MG63 (cell line): Measurements from ENCODE around the gene AGR2. TPM values are rescaled to one million over a fixed set of nuclear protein-coding genes. Genes with fewer than 3 reads are reported as not detected.

Experiments
- total RNA-seq: library from RNA; depleted of rRNA; stranded (reverse); fragments of >200 nt; shearing (Covaris generic); gene quantifications from 2 replicates; pipeline ENCODE4 v1.2.3, GENCODE V29; 2014; ENCODE audit warnings: low replicate concordance; rRNA removed

Gene AGR2
- total RNA-seq, 1 experiment from 2014 or later, result not detected

Other genes starting within 250 kb of the AGR2 start
- 18.5 and 21.0 TPM in 2 replicates for gene ANKMY2, start 159.2 kb downstream of the AGR2 start, total RNA-seq
- gene BZW2, start 158.8 kb downstream of the AGR2 start, total RNA-seq, result 120 and 182 TPM in 2 replicates
- 1.2 and 5.0 TPM in 2 replicates for gene TSPAN13, start 51.2 kb downstream of the AGR2 start, total RNA-seq
- not detected in 2 replicates for gene AGR3, start 77.0 kb upstream of the AGR2 start, total RNA-seq